ENCODE results near the gene CAV1. TPM values are rescaled to one million over a fixed set of nuclear protein-coding genes. Genes with fewer than 3 reads are reported as not detected.

Gene CAV1
- total and polyA plus RNA-seq, 2 donors (not counting 1 experiment from before 2014, with no cell fraction given) = 461 to 1,245 TPM

DNA sequence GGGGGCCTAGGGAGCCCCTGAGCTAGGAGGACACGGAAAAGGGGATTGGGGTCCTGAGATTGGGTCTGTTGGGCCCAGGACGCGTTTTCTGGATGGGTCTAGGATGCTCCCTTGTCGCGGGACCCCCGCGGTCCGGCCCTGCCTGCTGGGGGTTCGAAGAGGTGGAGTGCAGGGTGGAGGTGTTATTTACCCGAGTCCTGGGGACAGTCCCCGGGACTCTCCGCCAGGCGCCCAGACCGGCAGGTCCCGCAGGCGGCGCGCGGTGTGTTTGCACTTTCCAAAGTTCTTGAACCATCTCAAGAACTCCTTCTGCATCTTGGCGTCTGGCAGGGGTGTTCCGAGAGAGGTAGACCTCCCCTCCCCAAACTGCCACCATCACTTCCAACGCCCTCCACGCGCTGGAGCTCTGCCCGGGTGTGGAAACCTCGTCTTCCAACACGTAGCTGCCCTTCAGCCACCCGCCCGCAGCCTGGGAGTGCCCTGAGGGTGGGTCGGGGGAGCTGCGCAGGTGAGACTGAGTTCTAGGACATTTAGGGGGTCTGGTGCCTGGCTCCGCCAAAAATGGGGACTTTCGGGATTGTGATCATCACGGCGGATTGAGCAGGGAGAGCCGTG, 569 bp downstream of the CAV1 start:
- H3K4me1 ChIP-seq (ENCODE audit: control insufficient read depth, extremely low read depth, insufficient read depth, low read length) = peaks cover 4% of the 10 kb centered on the region
- H3K79me2 ChIP-seq (ENCODE audit: control insufficient read depth, insufficient read depth, low read length) = peaks cover 53% of the 10 kb centered on the region
- H2AFZ ChIP-seq (ENCODE audit: low read length) = no peak overlapping the region
- peak overlapping the region; percentile 86 for H3K27ac ChIP-seq (ENCODE audit: insufficient read depth, low read length)
- H3K9ac ChIP-seq (ENCODE audit: insufficient read depth, low read length) = peak overlapping the region; percentile 84
- H3K4me3 ChIP-seq (replicated peaks in 1 of 4; ENCODE audit: control extremely low read depth in 1 of 4, insufficient read depth in 1 of 4, low read depth in 3 of 4, low read length in 4 of 4) = peak overlapping the region; percentile 84 to 99 (median 92)
- TF ChIP-seq EZH2 (IDR thresholded peaks at IDR 0.05; ENCODE audit: low read length, missing control alignments) = no peak
- TF ChIP-seq, protein P1, sequence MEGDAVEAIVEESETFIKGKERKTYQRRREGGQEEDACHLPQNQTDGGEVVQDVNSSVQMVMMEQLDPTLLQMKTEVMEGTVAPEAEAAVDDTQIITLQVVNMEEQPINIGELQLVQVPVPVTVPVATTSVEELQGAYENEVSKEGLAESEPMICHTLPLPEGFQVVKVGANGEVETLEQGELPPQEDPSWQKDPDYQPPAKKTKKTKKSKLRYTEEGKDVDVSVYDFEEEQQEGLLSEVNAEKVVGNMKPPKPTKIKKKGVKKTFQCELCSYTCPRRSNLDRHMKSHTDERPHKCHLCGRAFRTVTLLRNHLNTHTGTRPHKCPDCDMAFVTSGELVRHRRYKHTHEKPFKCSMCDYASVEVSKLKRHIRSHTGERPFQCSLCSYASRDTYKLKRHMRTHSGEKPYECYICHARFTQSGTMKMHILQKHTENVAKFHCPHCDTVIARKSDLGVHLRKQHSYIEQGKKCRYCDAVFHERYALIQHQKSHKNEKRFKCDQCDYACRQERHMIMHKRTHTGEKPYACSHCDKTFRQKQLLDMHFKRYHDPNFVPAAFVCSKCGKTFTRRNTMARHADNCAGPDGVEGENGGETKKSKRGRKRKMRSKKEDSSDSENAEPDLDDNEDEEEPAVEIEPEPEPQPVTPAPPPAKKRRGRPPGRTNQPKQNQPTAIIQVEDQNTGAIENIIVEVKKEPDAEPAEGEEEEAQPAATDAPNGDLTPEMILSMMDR (conservative IDR thresholded peaks at IDR 0.05 in 1 of 2, IDR thresholded peaks at IDR 0.05 in 1 of 2; ENCODE audit: low read depth in 1 of 2, low read length in 2 of 2) = no peak
- peak overlapping the region; percentile 86 for H3K4me2 ChIP-seq (ENCODE audit: extremely low read depth, insufficient read depth, low read length)
- no peaks in the 10 kb centered on the region for H3K27me3 ChIP-seq (ENCODE audit: control insufficient read depth, insufficient read depth, low read length)
- H4K20me1 ChIP-seq (ENCODE audit: control insufficient read depth, extremely low read depth, insufficient read depth, low read length) = no peaks in the 10 kb centered on the region
- no peak for DNase-seq (ENCODE audit: low read depth in 2 of 2)
- H3K36me3 ChIP-seq (ENCODE audit: control insufficient read depth, insufficient read depth, low read length) = peaks cover 3% of the 10 kb centered on the region
- no peaks in the 10 kb centered on the region for H3K9me3 ChIP-seq (ENCODE audit: control insufficient read depth, insufficient read depth, low read depth, low read length)

DNA sequence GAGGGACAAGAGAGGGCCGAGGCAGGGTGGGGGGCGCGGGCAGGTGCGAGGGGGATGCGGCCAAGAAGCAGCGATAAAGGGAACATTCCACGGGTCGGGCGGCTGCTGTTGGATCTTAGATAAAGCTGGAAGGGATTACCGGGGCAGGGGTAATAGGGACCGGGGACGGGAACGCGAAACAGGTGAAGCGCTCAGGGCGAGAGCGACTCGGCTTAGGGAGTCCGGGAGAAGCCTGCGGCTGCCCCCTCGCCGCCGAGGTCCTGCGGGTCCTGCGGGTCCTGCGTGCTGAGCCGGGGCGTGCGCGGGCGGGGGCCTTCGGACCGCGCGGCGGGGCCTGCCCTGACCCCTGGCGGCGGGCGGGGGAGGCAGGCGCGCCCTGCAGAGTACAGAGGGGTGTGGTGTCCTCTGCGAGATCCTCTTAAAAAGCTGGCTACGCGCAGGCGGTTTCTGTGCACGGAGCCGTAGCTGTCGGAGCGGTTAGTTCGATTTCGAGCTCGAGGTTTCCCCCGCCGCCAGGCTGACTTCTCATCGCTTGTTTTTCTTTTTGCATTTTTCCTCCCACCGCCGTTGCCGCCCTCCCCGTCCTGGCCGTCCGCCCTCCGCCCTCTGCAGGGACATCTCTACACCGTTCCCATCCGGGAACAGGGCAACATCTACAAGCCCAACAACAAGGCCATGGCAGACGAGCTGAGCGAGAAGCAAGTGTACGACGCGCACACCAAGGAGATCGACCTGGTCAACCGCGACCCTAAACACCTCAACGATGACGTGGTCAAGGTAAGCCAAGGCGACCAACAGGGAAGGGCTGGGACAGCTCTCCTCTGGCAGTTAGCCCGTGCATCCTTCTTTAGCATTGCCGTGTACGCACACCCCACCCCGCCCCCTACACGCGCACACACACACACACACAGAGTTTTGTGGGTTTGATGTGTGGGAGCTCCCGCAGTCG, 1.4 kb downstream of the CAV1 start:
- no peak for TF ChIP-seq EZH2 (IDR thresholded peaks at IDR 0.05; ENCODE audit: low read length, missing control alignments)
- TF ChIP-seq, protein P1 (conservative IDR thresholded peaks at IDR 0.05 in 1 of 2, IDR thresholded peaks at IDR 0.05 in 1 of 2; ENCODE audit: low read depth in 1 of 2, low read length in 2 of 2) = peak; percentile 32 to 51

GRCh38 chr7:116526897-116527296, 2.1 kb downstream of the CAV1 start:
- Histone ChIP-seq H3K9me3 (ENCODE audit: control insufficient read depth, insufficient read depth, low read depth, low read length) (no peaks in the 10 kb centered on the region), H4K20me1 (ENCODE audit: control insufficient read depth, extremely low read depth, insufficient read depth, low read length) (no peaks in the 10 kb centered on the region), H3K79me2 (ENCODE audit: control insufficient read depth, insufficient read depth, low read length) (peaks cover 68% of the 10 kb centered on the region), H3K27ac (ENCODE audit: insufficient read depth, low read length) (peak overlapping the region; percentile 86), H3K4me1 (ENCODE audit: control insufficient read depth, extremely low read depth, insufficient read depth, low read length) (peaks cover 4% of the 10 kb centered on the region), H3K9ac (ENCODE audit: insufficient read depth, low read length) (peak overlapping the region; percentile 84), H3K4me3 (replicated peaks in 1 of 4; ENCODE audit: control extremely low read depth in 1 of 4, insufficient read depth in 1 of 4, low read depth in 3 of 4, low read length in 4 of 4) (peak overlapping the region; percentile 87 to 99 (median 93)), H2AFZ (ENCODE audit: low read length) (no peak overlapping the region), H3K36me3 (ENCODE audit: control insufficient read depth, insufficient read depth, low read length) (peaks cover 6% of the 10 kb centered on the region), H3K27me3 (ENCODE audit: control insufficient read depth, insufficient read depth, low read length) (no peaks in the 10 kb centered on the region), H3K4me2 (ENCODE audit: extremely low read depth, insufficient read depth, low read length) (peak overlapping the region; percentile 95)
- TF ChIP-seq EZH2 (IDR thresholded peaks at IDR 0.05; ENCODE audit: low read length, missing control alignments) = no peak
- TF ChIP-seq, protein P1 (conservative IDR thresholded peaks at IDR 0.05 in 1 of 2, IDR thresholded peaks at IDR 0.05 in 1 of 2; ENCODE audit: low read depth in 1 of 2, low read length in 2 of 2) = no peak
- DNase-seq (ENCODE audit: low read depth in 2 of 2) = no peak

More for the DNA sequence above, 1.4 kb downstream of the CAV1 start:
- peak overlapping the region; percentile 37 for H2AFZ ChIP-seq (ENCODE audit: low read length)
- peak overlapping the region; percentile 87 to 99 (median 93) for H3K4me3 ChIP-seq (replicated peaks in 1 of 4; ENCODE audit: control extremely low read depth in 1 of 4, insufficient read depth in 1 of 4, low read depth in 3 of 4, low read length in 4 of 4)
- peak; percentile 86 to 93 for DNase-seq (ENCODE audit: low read depth in 2 of 2)
- peaks cover 6% of the 10 kb centered on the region for H3K36me3 ChIP-seq (ENCODE audit: control insufficient read depth, insufficient read depth, low read length)
- peak overlapping the region; percentile 95 for H3K4me2 ChIP-seq (ENCODE audit: extremely low read depth, insufficient read depth, low read length)
- H4K20me1 ChIP-seq (ENCODE audit: control insufficient read depth, extremely low read depth, insufficient read depth, low read length) = no peaks in the 10 kb centered on the region
- H3K4me1 ChIP-seq (ENCODE audit: control insufficient read depth, extremely low read depth, insufficient read depth, low read length) = peaks cover 4% of the 10 kb centered on the region
- H3K27me3 ChIP-seq (ENCODE audit: control insufficient read depth, insufficient read depth, low read length) = no peaks in the 10 kb centered on the region
- H3K27ac ChIP-seq (ENCODE audit: insufficient read depth, low read length) = peak overlapping the region; percentile 86
- H3K79me2 ChIP-seq (ENCODE audit: control insufficient read depth, insufficient read depth, low read length) = peaks cover 61% of the 10 kb centered on the region
- no peaks in the 10 kb centered on the region for H3K9me3 ChIP-seq (ENCODE audit: control insufficient read depth, insufficient read depth, low read depth, low read length)
- H3K9ac ChIP-seq (ENCODE audit: insufficient read depth, low read length) = peak overlapping the region; percentile 84

All from fibroblast of lung (primary cell).